ENCODE results near the gene SMIM24. TPM values are rescaled to one million over a fixed set of nuclear protein-coding genes. Genes with fewer than 3 reads are reported as not detected.

SMIM24 gene
- total and polyA plus RNA-seq, 10 of the 15 experiments (the other 5 are each of a cell fraction or from before 2014, with no cell fraction given) = 0.14 to 0.44 (median 0.23) TPM; not detected in 4

DNA sequence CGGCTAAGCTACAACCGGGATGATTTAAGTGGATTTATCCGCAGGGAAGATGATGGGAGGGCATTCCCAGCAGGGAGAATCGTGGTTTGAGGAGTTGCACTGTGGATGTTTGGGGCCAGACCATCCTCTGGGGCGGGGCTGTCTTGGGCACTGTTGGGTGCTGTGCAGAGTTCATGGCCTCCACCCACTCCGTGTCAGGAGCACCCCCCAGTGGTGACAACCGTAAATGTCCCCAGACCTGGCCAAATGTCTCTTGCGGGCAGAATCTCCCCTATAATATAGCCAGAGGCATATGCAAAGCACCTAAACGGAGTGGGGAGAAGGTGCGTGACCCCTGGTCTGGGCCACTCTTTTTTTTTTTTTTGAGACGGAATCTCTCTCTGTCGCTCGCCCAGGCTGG, 40.2 kb downstream of the SMIM24 start (continued):
- no peak for TF ChIP-seq ELK1 (IDR thresholded peaks at IDR 0.05; ENCODE audit: low read depth, low read length)
- TF ChIP-seq BCL3 (IDR thresholded peaks at IDR 0.05; ENCODE audit: borderline replicate concordance, insufficient read depth, low read depth, low read length, poor library complexity, severe bottlenecking) = no peak
- TF ChIP-seq, protein P1, sequence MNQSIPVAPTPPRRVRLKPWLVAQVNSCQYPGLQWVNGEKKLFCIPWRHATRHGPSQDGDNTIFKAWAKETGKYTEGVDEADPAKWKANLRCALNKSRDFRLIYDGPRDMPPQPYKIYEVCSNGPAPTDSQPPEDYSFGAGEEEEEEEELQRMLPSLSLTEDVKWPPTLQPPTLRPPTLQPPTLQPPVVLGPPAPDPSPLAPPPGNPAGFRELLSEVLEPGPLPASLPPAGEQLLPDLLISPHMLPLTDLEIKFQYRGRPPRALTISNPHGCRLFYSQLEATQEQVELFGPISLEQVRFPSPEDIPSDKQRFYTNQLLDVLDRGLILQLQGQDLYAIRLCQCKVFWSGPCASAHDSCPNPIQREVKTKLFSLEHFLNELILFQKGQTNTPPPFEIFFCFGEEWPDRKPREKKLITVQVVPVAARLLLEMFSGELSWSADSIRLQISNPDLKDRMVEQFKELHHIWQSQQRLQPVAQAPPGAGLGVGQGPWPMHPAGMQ (IDR thresholded peaks at IDR 0.05; ENCODE audit: borderline replicate concordance) = no peak
- TF ChIP-seq IKZF1 (conservative IDR thresholded peaks at IDR 0.05) = 0 out of 2 replicates have a peak, but pooled peaks have one; percentile 14
- TF ChIP-seq RFX5 (IDR thresholded peaks at IDR 0.05; ENCODE audit: low read depth, low read length) = no peak
- no peak for TF ChIP-seq RELB (IDR thresholded peaks at IDR 0.05; ENCODE audit: low read depth)
- TF ChIP-seq BHLHE40 (IDR thresholded peaks at IDR 0.05; ENCODE audit: borderline replicate concordance in 1 of 2, low read depth in 2 of 2, low read length in 1 of 2) = no peak
- TF ChIP-seq EED (IDR thresholded peaks at IDR 0.05; ENCODE audit: low read depth) = no peak
- TF ChIP-seq, protein P2, sequence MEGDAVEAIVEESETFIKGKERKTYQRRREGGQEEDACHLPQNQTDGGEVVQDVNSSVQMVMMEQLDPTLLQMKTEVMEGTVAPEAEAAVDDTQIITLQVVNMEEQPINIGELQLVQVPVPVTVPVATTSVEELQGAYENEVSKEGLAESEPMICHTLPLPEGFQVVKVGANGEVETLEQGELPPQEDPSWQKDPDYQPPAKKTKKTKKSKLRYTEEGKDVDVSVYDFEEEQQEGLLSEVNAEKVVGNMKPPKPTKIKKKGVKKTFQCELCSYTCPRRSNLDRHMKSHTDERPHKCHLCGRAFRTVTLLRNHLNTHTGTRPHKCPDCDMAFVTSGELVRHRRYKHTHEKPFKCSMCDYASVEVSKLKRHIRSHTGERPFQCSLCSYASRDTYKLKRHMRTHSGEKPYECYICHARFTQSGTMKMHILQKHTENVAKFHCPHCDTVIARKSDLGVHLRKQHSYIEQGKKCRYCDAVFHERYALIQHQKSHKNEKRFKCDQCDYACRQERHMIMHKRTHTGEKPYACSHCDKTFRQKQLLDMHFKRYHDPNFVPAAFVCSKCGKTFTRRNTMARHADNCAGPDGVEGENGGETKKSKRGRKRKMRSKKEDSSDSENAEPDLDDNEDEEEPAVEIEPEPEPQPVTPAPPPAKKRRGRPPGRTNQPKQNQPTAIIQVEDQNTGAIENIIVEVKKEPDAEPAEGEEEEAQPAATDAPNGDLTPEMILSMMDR (IDR thresholded peaks at IDR 0.05 in 2 of 3, conservative IDR thresholded peaks at IDR 0.05 in 1 of 3; ENCODE audit: control insufficient read depth in 2 of 3, extremely low read depth in 1 of 3, insufficient read depth in 1 of 3, low read depth in 3 of 3, low read length in 3 of 3) = peak; percentile 62 to 72 (median 63)
- no peak for TF ChIP-seq LARP7 (IDR thresholded peaks at IDR 0.05)
- TF ChIP-seq ZNF24 (IDR thresholded peaks at IDR 0.05) = no peak
- TF ChIP-seq SMC3 (IDR thresholded peaks at IDR 0.05; ENCODE audit: borderline replicate concordance, low read length) = peak; percentile 69
- peak; percentile 55; the same call in 1 of the 2 replicates for TF ChIP-seq SMARCA5 (IDR thresholded peaks at IDR 0.05)
- TF ChIP-seq, protein P3, sequence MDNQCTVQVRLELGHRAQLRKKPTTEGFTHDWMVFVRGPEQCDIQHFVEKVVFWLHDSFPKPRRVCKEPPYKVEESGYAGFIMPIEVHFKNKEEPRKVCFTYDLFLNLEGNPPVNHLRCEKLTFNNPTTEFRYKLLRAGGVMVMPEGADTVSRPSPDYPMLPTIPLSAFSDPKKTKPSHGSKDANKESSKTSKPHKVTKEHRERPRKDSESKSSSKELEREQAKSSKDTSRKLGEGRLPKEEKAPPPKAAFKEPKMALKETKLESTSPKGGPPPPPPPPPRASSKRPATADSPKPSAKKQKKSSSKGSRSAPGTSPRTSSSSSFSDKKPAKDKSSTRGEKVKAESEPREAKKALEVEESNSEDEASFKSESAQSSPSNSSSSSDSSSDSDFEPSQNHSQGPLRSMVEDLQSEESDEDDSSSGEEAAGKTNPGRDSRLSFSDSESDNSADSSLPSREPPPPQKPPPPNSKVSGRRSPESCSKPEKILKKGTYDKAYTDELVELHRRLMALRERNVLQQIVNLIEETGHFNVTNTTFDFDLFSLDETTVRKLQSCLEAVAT (IDR thresholded peaks at IDR 0.05) = no peak
- TF ChIP-seq, protein P4, sequence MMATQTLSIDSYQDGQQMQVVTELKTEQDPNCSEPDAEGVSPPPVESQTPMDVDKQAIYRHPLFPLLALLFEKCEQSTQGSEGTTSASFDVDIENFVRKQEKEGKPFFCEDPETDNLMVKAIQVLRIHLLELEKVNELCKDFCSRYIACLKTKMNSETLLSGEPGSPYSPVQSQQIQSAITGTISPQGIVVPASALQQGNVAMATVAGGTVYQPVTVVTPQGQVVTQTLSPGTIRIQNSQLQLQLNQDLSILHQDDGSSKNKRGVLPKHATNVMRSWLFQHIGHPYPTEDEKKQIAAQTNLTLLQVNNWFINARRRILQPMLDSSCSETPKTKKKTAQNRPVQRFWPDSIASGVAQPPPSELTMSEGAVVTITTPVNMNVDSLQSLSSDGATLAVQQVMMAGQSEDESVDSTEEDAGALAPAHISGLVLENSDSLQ (IDR thresholded peaks at IDR 0.05) = no peak
- TF ChIP-seq CHD1 (IDR thresholded peaks at IDR 0.05; ENCODE audit: low read depth, low read length) = no peak
- TF ChIP-seq IRF4 (IDR thresholded peaks at IDR 0.05; ENCODE audit: low read depth, low read length) = no peak
- no peak for TF ChIP-seq ATF7 (IDR thresholded peaks at IDR 0.05; ENCODE audit: low read depth)
- no peak for TF ChIP-seq SMAD5 (IDR thresholded peaks at IDR 0.05; ENCODE audit: low read depth)
- TF ChIP-seq POLR2A (IDR thresholded peaks at IDR 0.05; ENCODE audit: low read depth, low read length) = no peak
